NCI-H2029 (cell line): ENCODE data around the gene LIME1.
"Not testable (repeated sequence)": the region's sequence is repeated elsewhere in the genome, so short reads cannot be mapped to it uniquely, and the experiment has no call there.

Source experiments
- DNase-seq: peaks from one replicate; lab custom pipeline; 2025; lab: John Stamatoyannopoulos, UW

Gene LIME1

DNA sequence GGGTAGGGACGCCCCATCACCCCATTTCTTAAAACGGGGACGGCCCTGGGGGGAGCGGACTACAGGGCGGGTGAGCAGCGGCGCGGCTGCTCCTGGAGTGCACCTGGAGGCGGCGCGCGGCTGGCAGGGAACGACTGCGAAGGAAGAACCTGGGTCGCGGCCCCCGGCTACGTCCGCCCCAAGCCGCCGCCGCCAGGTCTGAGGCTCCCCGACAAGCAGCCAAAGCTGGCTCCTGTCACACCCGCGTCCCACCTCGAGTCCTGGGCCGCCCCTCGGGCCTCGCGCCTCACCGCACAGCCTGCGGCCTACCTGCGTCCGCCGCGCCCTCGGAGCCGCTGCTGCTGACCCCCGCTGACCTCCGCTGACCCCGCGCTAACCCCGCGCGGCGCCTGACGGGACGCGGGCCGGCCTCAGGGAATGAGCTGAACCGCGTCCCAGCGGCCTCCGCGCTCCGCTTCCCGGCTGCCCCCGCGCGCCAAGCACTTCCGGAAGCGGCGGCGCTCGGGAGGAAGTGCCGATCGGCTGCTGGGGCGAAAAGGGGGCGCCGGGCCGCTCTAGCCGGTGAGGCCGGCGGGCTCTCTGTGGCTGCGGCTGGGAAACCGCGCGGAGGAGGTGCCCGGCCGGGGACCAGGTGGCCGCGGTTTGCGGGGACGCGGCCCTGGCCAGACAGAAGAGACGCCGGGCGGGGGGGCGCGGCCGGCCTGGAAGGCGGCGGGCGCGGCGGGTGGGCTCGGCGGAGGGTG is 28.7 kb upstream of the LIME1 start, which contains the start of the genes ARFRP1 and ZGPAT:
TSS of gene ARFRP1 (minus strand) at position 419 of the 743 bp plus-strand sequence. CDS start 885 bp downstream, outside the sequence.
TSS of gene ZGPAT (plus strand) at position 482 of the 743 bp plus-strand sequence. CDS start 542 bp downstream, outside the sequence.
- DNase-seq, result peak; percentile 80

GRCh38 chr20:63708301-63709148 is 27.9 kb upstream of the LIME1 start:
- no peak for DNase-seq

DNA sequence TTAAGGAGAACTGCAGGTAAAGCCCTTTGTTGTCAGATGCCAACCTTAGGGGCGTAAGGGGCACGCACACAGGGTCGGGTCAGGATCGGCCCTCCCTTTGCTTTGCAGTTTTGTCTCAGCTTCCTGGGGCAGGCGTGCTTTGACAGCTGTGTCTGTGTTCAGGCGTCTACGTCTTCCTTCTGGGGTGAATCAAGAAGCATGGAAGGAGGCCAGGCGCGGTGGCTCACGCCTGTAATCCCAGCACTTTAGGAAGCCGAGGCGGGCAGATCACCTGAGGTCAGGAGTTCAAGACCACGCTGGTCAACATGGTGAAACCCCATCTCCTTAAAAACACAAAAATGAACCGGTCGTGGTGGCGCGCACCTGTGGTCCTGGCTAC is 27.3 kb upstream of the LIME1 start:
- DNase-seq, result no peak

- DNase-seq, result no peak
These were observed 25.3 kb upstream of the LIME1 start for GRCh38 chr20:63711085-63711645.

GRCh38 chr20:63712191-63712590 is 24.3 kb upstream of the LIME1 start:
- no peak for DNase-seq

DNA sequence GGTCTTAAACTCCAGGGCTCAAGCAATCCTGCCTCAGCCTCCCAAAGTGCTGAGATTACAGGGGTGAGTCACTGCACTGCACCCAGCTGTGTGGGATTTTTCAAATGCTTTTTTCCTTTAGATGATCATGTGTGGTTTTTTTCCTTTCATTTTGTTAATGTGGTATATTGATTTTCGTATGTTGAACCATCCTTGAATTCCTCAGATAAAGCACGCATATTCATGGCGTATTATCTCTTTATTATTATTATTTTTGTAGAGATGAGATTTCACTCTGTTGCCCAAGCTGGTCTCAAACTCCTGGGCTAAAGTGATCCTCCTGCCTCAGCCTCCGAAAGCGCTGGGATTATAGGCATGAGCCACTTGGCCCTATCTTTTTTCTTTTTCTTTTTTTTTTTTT is 21.6 kb upstream of the LIME1 start:
- DNase-seq, result no peak

DNA sequence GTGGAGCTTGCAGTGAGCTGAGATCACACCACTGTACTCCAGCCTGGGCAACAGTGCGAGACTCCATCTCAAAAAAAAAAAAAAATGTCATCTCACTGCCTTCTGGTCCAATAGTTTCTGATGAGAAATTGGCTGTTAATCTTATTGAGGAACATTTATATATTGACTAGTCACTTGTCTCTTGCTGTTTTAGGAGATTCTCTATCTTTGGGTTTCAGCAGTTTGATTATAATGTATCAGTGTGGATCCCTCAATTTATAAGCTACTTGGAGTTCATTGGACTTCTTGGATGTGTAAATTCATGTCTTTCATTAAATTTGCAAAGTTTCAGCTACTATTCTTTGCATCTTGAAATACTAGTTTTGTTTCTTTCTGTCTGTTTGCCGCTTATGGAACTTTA is 17.5 kb upstream of the LIME1 start:
- no peak for DNase-seq

DNA sequence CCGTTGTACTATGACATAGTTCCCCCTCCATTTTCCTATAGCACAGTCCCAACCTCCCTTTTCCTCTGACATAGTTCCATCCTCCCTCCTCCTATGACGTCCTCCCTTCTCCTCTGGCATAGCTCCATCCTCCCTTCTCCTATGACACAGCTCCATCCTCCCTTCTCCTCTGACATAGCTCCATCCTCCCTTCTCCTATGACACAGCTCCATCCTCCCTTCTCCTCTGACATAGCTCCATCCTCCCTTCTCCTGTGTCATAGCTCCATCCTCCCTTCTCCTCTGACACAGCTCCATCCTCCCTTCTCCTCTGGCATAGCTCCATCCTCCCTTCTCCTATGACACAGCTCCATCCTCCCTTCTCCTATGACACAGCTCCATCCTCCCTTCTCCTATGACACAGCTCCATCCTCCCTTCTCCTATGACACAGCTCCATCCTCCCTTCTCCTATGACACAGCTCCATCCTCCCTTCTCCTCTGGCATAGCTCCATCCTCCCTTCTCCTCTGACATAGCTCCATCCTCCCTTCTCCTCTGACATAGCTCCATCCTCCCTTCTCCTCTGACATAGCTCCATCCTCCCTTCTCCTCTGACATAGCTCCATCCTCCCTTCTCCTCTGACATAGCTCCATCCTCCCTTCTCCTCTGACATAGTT is 13.4 kb upstream of the LIME1 start:
- not testable (repeated sequence) for DNase-seq

- not testable (repeated sequence) for DNase-seq
These were observed 6.2 kb upstream of the LIME1 start for GRCh38 chr20:63730189-63730733.

GRCh38 chr20:63731410-63731809 is 5.1 kb upstream of the LIME1 start:
- DNase-seq, result no peak

- DNase-seq, result no peak
These were observed 4.1 kb upstream of the LIME1 start for GRCh38 chr20:63732118-63733095.

DNA sequence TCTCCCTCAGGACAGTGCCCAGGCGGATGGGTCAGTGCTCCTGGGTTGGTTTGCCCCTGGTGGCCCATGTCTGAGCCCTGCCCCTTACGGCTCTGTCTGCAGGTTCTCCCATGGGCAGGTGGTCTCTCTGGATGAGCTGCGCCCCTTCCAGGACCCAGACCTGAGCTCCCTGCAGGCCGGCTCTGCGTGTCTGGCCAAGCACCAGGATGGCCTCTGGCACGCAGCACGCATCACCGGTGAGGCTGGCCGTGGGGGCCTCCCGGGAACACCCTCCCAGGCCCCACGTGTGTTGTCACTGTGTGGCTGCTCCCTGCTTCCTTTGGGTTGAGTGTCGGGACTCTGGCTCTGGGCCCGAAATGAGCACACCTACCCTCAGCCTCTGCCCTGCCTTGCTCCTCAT is 3.3 kb upstream of the LIME1 start:
- DNase-seq, result no peak

DNA sequence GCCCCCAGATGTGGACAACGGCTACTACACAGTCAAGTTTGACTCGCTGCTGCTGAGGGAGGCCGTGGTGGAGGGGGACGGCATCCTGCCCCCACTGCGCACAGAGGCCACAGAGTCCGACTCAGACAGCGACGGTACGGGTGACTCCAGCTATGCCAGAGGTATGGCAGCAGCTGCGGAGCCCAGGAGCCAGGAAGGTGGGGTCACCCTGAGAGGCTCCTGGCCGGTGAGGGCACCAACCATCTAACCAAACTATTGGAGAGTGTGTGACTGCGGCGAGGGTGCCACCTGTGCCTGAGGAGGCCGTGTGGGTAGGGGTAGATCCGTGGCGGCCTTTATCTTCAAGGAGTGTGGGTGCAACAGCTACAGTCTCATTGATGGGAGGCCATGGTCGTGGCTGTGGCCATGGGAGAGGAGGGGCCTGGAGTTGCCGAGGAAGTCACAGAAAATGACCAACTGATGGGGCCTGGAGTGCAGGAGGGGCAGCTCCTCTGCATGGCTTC is 2.8 kb upstream of the LIME1 start:
- no peak for DNase-seq

DNA sequence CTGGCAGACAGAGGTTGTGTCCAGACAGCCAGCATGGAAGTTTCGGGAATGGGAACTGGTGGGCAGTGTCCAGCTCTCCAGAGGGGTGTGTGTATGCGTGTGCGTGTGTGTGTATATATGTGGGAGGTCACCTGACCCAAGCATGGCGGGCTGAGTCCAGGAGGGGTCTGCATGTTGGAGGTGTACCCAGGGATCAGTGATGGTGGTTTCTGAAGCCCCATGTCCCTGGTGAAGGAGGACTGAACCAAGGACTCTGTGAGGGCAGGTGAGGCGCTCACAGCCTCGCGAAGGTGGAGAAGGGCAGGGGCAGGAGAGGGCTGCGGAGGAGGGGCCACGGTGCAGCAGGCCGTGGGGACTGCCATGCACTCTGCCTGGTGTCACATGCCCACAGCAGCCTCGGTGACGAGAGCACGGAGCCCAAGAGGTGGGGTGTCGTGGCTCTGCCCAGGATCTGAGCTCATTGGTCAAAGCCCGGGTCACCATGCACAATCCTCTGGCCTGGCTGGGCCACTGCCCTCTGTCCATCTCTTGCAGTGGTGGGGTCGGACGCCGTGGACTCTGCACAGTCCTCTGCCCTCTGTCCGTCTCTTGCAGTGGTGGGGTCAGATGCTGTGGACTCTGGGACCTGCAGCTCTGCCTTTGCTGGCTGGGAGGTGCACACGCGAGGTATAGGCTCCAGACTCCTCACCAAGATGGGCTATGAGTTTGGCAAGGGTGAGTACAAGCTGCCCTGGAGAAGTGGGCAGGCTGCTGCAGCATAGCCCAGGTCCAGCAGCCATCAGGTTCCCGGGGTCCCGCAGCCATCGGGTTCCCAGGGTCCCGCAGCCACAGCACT is 2.1 kb upstream of the LIME1 start:
- DNase-seq, result no peak

GRCh38 chr20:63734946-63735858 is 1.3 kb upstream of the LIME1 start:
- DNase-seq, result no peak

DNA sequence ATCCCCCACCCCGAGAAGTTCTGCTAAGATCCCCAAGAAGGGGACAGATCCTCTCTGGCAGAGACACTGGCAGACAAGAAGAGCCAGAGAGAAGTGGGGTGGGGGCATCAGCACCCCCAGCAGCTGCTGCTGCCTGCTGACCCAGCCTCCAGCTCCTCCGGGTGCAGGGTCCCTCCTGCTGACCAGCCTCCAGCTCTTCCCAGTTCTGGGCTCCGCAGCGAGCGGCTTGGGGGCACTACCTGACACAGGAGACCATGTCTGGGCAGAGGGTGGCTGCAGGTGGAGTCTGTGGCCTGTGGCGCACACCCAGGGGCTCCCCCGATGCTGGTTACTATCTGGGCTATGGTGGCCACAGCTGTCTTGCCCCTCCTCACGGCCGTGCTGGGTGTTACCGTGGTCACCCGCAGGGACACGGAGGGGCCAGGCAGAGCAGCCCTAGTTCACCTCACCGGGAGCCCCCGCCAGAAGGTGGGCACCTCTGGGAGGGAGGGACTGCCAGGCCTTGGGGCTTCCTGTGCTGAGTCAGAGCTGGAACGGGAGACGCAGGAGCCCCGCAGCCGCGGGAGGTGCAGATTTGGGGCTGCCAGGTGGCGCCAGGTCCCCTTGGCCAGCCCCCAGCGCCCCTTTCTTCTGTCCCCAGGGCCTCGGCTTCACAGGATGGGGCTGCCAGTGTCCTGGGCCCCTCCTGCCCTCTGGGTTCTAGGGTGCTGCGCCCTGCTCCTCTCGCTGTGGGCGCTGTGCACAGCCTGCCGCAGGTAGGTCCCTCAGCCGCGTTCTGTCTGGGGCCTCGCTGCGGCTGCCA is 630 bp downstream of the LIME1 start:
- no peak for DNase-seq

- DNase-seq, result no peak
These were observed 1.2 kb downstream of the LIME1 start for GRCh38 chr20:63737695-63737944.
